ENCODE data around the gene DNAJC30.

DNAJC30 gene

DNA sequence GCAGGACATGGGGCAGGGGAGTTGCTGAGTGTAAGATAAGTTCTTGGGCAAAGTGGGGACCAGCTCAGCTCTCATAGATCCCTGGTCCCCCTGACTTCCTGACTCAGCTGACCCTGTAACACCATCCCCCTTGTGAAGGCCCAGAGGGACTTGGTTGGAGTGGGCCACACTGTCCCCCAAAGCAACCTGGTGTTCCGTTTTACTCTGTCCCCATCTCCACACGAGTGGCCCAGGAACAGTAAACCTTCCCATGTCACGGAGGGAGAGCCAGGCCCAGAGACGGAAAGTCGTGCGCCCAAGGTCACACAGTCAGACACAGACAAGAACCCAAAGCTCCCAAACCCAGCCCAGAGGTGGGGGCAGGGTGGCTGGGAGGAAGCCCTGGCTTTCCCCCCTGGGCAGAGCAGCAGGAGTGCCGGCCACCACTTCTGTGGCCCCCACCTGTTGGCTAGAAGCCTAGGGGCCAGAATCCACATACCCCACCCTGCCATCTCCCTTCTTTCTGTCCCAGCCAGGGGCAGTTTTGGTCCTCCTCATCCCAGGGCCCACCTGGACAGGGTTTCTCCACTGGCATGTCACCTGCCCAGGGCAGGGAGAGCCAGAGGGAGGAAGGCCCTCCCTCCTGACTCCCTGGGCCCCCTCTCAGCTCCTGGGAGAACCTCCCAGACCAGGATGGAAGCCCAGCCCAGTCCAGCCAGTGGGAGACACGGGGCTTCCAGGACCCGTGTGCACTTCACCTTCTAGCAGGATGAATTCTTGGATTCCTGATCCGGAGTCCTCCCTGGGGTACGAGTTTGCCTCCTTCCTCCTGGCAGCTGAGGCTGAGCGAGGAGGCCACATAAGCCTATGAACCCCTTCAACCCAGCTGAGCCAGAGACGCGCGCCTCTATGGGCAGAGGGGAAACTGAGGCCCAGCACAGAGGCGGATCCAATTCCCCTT is 36.2 kb downstream of the DNAJC30 start:
- no peak for DNase-seq

DNA sequence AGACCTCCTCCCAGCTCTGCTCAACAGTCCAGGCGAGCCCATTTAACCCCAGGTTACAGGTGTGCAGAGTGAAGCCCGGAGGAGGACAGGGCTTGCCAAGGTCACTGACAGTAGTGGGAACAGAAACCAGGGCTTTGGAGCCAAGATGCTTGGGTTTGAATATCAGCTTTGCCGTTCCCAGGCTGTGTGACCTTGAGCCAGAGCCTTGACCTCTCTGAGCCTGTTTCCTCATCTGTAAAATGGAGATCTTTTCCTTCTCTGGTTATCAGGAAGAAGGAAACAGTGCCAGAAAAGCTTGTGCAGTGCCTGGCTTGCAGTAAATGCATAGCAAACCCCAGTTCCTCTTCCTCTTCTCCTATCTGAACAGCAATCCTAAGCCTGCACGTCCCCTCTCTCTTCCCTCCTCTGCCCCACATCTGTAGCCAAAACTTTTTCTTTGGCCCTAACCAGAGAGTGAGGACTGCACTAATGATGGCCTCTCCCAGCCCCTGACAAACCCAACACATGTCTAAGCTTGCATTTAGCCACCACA is 37.5 kb downstream of the DNAJC30 start:
- DNase-seq, result peak in 1 of 2 donors; percentile 17

DNA sequence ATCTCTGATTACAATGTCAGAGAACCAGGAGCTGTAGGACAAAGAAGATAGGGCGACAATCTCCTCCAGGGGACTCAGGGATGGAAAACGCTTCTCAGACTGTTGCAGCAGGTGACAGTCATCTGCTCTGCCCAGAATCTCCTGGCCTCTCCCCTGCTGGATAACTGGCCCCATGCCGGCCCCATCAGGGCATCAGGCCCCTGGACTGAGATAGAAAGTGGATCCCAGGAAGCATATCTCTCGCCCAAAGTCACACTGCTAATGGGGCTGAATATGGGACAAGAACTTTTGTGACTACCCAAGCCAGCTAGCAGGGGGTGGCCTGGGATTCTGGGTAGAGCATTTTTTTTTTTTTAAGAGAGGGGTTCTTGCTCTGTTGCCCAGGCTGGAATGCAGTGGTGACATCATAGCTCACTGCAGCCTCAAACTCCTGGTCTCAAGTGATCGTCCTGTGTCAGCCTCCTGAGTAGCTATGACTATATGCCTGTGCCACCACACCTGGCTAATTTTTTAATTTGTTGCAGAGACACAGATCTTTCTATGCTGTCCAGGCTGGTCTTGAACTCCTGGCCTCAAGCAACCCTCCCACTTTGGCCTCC is 38.5 kb downstream of the DNAJC30 start:
- DNase-seq, result no peak

DNA sequence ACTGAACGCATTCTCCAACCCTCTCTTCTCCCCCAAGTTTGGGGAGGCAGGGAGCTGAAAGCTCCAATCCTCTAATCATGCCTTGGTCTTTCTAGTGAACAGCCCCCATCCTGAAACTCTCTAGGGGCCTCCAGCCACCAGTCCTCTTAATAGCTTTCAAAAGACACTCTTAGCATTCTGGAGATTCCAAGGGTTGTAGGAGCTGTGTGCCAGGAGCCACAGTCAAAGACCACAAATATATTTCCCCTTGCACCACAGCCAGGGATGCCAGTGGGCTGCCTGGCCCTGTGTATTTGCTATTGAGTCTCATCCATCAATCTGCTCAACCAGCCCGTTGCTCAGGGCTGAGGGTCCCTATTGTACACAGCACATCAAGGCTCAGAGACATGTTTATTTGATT is 40.4 kb downstream of the DNAJC30 start:
- no peak for DNase-seq

DNA sequence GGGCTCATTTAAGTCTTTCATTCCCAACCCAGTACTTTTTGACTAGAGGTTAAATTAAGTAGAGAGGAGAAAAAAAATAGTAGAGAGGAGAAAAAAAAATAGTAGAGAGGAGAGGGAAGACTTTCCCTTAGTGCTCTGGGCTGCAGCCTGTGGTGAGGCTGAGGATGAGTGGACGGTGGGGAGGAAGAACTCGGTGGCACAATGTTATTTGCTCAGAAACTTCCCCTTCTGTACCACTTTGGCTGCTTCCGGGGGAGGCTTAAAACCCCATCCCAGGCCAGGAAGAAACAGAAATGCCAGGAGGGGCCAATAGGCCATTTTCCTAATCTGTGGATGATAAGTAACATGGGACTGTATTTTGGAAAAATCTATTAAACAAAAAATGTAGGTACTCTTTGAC is 44.3 kb downstream of the DNAJC30 start:
- peak in 1 of 2 donors; percentile 7 for DNase-seq

DNA sequence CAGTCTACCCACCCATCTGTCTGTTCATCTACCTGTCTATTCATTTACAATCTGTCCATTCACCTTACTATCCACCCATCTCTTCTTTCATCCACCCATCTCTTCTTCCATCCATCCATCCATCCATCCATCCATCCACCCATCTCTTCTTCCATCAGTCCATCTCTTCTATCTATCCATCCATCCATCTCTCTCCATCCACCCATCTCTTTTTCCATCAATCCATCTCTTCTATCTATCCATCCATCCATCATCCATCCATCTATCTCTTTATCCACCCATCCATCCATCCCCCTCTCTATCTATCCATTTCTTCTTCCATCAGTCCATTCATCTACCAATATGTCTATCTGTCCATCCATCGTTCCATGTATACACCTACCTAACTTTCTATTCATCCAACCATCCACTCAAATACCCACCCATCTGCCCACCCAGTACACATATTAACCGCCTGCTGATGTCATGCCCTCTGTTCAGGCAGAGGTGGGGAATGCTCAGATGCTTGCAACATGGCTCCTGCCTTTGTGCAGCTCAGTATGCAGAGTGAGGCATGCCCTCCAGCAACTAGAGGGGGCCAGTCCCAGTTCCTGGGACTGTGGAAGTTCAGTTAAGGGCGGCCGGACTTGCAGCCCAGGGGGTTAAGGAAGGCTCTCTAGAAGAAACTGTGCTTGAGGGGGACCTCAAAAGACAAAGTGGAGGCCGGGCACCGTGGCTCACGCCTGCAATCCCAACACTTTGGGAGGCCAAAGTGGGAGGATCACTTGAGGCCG is 47.6 kb downstream of the DNAJC30 start:
- no peak for DNase-seq

DNA sequence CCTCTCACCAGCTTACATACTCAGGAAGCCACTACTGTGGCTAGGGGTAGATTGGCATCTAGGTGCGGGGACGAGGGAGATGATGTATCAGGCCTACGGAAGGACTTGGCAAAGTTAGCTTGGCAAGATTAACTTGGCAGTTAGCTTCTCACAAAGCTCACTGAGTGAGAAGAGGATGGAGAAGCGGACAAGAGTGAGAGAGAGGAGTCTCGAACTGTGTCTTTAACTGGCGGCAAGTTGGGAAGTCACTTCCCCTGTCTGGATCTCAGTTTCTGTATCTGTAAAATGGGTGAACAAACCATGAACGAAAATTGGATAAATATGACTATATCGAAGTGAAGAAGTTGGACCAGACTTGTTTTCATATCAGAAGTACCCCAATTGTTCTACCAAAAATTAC is 49.4 kb downstream of the DNAJC30 start:
- no peak for DNase-seq

DNA sequence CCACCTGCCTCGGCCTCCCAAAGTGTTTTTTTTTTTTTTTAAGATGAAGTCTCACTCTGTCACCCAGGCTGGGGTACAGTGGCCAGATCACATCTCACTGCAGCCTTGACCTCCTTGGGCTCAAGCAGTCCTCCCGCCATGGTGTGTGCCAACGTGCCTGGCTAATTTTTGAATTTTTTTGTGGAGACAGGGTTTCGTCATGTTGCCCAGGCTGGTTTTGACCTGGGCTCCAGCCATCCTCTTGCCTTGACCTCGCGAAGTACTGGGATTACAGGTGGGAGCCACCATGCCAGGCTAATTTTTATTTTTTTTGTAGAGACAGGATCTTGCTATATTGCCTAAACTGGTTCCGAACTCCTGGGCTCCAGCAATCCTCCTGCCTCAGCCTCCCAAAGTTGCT is 49.9 kb downstream of the DNAJC30 start:
- DNase-seq, result no peak

DNA sequence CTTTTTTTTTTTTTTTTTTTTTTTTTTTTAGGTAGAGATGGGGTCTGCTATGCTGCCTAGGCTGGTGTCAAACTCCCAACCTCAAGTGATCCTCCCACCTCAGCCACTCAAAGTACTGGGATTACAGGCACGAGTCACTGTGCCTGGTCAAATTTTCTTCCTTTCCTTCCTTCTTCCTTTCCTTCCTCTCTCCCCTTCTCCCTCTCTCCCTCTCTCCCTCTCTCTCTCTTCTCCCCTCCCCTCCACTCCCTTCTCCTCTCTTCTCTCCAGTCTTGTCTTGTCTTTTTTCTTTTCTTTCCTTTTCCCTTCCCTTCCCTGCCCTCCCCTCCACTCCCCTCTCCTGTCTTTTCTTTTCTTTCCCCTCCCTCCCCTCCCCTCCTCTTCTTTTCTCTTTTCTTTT is 51.7 kb downstream of the DNAJC30 start:
- no peak for DNase-seq
